ENCODE data around the gene SMARCB1.
A peak's percentile ranks its signal among the peaks of the same experiment; 100 is the strongest.

The SMARCB1 gene

GRCh38 chr22:23833017-23833751, 46.4 kb downstream of the SMARCB1 start:
- no peak for DNase-seq

GRCh38 chr22:23833911-23834317, 47.1 kb downstream of the SMARCB1 start:
- no peak for DNase-seq

GRCh38 chr22:23834406-23834792, 47.6 kb downstream of the SMARCB1 start:
- no peak for DNase-seq

- DNase-seq = peak in 1 of 2 experiments; percentile 37
These were observed 48.2 kb downstream of the SMARCB1 start for GRCh38 chr22:23834793-23835483.

- DNase-seq = no peak
These were observed 48.8 kb downstream of the SMARCB1 start for GRCh38 chr22:23835484-23836144.

GRCh38 chr22:23836281-23836680, 49.5 kb downstream of the SMARCB1 start:
- DNase-seq = no peak

GRCh38 chr22:23836692-23837495, 50.1 kb downstream of the SMARCB1 start:
- no peak for DNase-seq

- no peak for DNase-seq
These were observed 50.7 kb downstream of the SMARCB1 start for GRCh38 chr22:23837496-23837859.

GRCh38 chr22:23837911-23838680, 51.3 kb downstream of the SMARCB1 start:
- DNase-seq = no peak

- DNase-seq = peak; percentile 99
These were observed 52.1 kb downstream of the SMARCB1 start, which contains the start of gene DERL3 for GRCh38 chr22:23838681-23839468. Gene DERL3 (minus strand): TSS chr22:23839006. CDS start chr22:23838987, 19 bp downstream.

GRCh38 chr22:23840026-23840425, 53.3 kb downstream of the SMARCB1 start:
- DNase-seq = no peak

- DNase-seq = no peak
These were observed 54.5 kb downstream of the SMARCB1 start for GRCh38 chr22:23841292-23841691.

GRCh38 chr22:23841736-23842445, 55.1 kb downstream of the SMARCB1 start:
- DNase-seq = no peak

GRCh38 chr22:23842599-23842998, 55.8 kb downstream of the SMARCB1 start:
- no peak for DNase-seq

GRCh38 chr22:23844739-23845202, 58.0 kb downstream of the SMARCB1 start:
- DNase-seq = no peak

- no peak for DNase-seq
These were observed 58.7 kb downstream of the SMARCB1 start for GRCh38 chr22:23845265-23846080.

- no peak for DNase-seq
These were observed 59.3 kb downstream of the SMARCB1 start for GRCh38 chr22:23846081-23846469.

GRCh38 chr22:23847310-23847920, 60.6 kb downstream of the SMARCB1 start:
- DNase-seq = no peak
